HFFc6 (cell line): Measurements from ENCODE around the gene HTR1B. TPM values are rescaled to one million over a fixed set of nuclear protein-coding genes. Genes with fewer than 3 reads are reported as not detected.

Experiments used
- DNase-seq: peaks from one replicate; pipeline ENCODE4 v3.0.0-alpha.2; 2018
- H3K27ac Mint-ChIP-seq: 2 replicates; pipeline ENCODE4 v1.8.0; 2020; ENCODE audit warnings: mild to moderate bottlenecking, mixed read lengths
- H3K27me3 Mint-ChIP-seq: 2 replicates; pipeline ENCODE4 v1.8.0; 2021; ENCODE audit warnings: mild to moderate bottlenecking, moderate library complexity, mixed read lengths; ENCODE audit not compliant: insufficient read depth
- H3K36me3 Mint-ChIP-seq: 2 replicates; pipeline ENCODE4 v1.8.0; 2021; ENCODE audit warnings: low read depth, mixed read lengths
- H3K4me1 Mint-ChIP-seq: 2 replicates; pipeline ENCODE4 v1.8.0; 2020; ENCODE audit warnings: low read depth, mixed read lengths
- H3K4me3 Mint-ChIP-seq: 2 replicates; pipeline ENCODE4 v1.8.0; 2020; ENCODE audit warnings: mild to moderate bottlenecking, moderate library complexity, mixed read lengths
- H3K9me3 Mint-ChIP-seq: 2 replicates; pipeline ENCODE4 v1.8.0; 2020; ENCODE audit warnings: mild to moderate bottlenecking, mixed read lengths
- long read RNA-seq: library from polyadenylated mRNA; unstranded; transcript quantifications from one replicate; pipeline ENCODE4 v2.0.0, GENCODE V29; 2019
- total RNA-seq, 6 experiments: library from RNA; stranded (reverse); fragmentation: NEBNext Ultra II Directional; extraction: Animal tissue kit (Norgen Biotek cat#: 25700); gene quantifications; 2 replicates in 1 of 6; 3 replicates in 5 of 6; pipeline ENCODE4 v1.2.3, GENCODE V29; 2021
- TF ChIP-seq, protein P1 (sequence below): fragments of 200-600 bp; sonication (generic); IDR thresholded peaks from 2 replicates; pipeline ENCODE4 v1.5.0; 2021; ENCODE audit warnings: antibody characterized with exemption, mild to moderate bottlenecking

Gene HTR1B, protein sequence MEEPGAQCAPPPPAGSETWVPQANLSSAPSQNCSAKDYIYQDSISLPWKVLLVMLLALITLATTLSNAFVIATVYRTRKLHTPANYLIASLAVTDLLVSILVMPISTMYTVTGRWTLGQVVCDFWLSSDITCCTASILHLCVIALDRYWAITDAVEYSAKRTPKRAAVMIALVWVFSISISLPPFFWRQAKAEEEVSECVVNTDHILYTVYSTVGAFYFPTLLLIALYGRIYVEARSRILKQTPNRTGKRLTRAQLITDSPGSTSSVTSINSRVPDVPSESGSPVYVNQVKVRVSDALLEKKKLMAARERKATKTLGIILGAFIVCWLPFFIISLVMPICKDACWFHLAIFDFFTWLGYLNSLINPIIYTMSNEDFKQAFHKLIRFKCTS
- under 1 TPM; 0.14 to 0.87 (median 0.18) TPM for total RNA-seq
- long read RNA-seq: 0 reads

DNA sequence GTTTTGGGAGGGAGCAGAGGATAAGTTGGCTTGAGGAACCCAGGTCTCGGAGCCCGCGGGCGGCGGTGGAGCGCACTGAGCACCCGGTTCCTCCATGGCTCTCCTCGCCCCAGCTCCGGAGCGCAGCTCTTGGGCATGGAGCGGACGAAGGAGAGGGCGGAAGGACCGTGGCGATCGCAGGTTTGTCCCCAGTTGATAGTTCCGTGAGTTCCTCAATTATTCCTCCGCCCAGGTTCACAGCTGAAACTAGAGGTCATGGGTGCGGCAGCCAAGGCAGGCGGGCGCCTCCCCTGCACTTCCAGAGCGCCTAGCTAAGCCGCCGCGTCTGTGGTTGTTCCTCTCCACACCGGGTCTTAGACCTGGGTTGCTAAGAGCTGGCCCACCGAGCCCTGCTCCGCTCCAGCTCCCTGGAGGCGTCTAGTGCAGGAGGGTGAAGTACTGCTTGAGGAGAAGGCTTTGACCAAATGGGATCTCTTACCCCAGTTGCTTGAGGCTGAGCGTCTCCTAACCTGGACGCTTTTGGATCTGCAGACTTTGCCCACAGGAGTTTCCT is at the start of gene HTR1B:
TSS of gene HTR1B (minus strand) at position 184 of the 553 bp plus-strand sequence. CDS start at position 96, 88 bp downstream.
- no peak within 1 kb of the TSS for H3K27ac Mint-ChIP-seq
- TF ChIP-seq, protein P1, sequence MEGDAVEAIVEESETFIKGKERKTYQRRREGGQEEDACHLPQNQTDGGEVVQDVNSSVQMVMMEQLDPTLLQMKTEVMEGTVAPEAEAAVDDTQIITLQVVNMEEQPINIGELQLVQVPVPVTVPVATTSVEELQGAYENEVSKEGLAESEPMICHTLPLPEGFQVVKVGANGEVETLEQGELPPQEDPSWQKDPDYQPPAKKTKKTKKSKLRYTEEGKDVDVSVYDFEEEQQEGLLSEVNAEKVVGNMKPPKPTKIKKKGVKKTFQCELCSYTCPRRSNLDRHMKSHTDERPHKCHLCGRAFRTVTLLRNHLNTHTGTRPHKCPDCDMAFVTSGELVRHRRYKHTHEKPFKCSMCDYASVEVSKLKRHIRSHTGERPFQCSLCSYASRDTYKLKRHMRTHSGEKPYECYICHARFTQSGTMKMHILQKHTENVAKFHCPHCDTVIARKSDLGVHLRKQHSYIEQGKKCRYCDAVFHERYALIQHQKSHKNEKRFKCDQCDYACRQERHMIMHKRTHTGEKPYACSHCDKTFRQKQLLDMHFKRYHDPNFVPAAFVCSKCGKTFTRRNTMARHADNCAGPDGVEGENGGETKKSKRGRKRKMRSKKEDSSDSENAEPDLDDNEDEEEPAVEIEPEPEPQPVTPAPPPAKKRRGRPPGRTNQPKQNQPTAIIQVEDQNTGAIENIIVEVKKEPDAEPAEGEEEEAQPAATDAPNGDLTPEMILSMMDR: no peak
- H3K27me3 Mint-ChIP-seq: peaks cover 22% of the 10 kb centered on the region
- peaks cover 45% of the 10 kb centered on the region for H3K4me1 Mint-ChIP-seq
- no peaks in the 10 kb centered on the region for H3K9me3 Mint-ChIP-seq
- no peak for DNase-seq
- peak within 1 kb of the TSS; percentile 82 for H3K4me3 Mint-ChIP-seq
- peaks cover 5% of the 10 kb centered on the region; the same call in 1 of the 2 replicates for H3K36me3 Mint-ChIP-seq

DNA sequence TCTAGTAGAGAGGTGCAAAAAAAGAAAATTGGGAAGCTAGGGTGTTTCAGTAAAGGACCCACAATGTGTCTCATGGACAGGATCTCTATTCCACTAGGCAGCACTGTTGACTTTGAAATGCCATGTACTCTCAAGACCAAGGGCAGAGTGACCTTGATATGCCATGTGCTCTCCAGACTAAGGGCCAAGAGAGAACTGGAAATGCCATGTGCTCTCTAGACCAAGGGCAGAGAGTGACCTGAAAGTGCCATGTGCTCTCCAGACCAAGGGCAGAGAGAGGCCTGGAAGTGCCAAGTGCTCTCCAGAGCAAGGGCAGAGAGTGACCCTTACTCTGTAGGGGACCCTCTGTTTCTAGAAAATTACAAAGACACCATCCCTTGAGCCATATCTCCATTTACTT is 49.3 kb upstream of the HTR1B start:
- Mint-ChIP-seq H3K4me3 (no peak overlapping the region), H3K9me3 (peaks cover 24% of the 10 kb centered on the region; the same call in 1 of the 2 replicates), H3K27ac (no peak overlapping the region), H3K27me3 (no peaks in the 10 kb centered on the region), H3K36me3 (no peaks in the 10 kb centered on the region), H3K4me1 (no peaks in the 10 kb centered on the region)
- TF ChIP-seq, protein P1: no peak
- DNase-seq: no peak

DNA sequence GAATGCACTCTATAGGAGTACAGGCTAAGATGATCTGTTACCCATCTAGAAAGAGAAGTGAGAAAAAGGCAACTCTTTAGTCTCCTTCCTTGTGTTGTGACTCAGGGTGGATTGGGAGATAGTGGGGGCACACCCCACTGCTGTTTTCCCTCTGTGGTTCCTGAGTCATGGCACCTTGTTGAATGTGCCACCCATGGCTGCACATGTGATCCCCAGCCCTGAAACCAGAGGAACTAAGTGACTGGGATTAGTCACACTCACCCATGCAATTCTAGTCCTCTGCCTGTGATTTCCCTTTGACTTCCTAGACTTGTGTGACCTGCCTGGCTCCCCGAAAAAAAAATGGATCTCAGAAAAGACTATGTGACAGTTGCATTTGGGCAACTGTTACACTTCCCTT is 48.6 kb upstream of the HTR1B start:
- Mint-ChIP-seq H3K9me3 (peaks cover 24% of the 10 kb centered on the region; the same call in 1 of the 2 replicates), H3K36me3 (no peaks in the 10 kb centered on the region), H3K4me1 (no peaks in the 10 kb centered on the region), H3K27me3 (no peaks in the 10 kb centered on the region), H3K27ac (no peak overlapping the region), H3K4me3 (no peak overlapping the region)
- TF ChIP-seq, protein P1: no peak
- DNase-seq: no peak

DNA sequence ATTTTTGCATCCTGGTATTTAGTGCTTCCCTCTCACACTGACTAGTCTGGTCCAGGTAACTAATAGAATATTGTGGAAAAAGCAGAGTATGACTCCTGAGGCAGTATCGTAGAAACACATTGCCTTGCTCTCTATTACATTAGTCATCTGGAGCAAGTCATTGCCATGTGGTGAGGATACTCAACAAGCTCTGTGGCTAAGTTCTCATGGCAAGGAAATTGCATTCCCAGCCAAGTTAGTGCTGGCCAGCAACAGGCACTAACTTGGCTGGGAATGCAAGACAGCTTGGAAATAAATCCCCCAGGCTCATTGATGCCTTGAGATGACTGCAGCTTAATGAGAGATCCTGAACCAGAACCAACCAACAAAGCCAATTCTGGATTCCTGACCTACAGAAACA is 39.7 kb upstream of the HTR1B start:
- no peaks in the 10 kb centered on the region for H3K36me3 Mint-ChIP-seq
- no peaks in the 10 kb centered on the region for H3K4me1 Mint-ChIP-seq
- no peak for DNase-seq
- TF ChIP-seq, protein P1: no peak
- H3K9me3 Mint-ChIP-seq: peaks cover 3% of the 10 kb centered on the region; the same call in 1 of the 2 replicates
- no peak overlapping the region for H3K27ac Mint-ChIP-seq
- H3K27me3 Mint-ChIP-seq: peaks cover 2% of the 10 kb centered on the region; the same call in 1 of the 2 replicates
- H3K4me3 Mint-ChIP-seq: no peak overlapping the region

DNA sequence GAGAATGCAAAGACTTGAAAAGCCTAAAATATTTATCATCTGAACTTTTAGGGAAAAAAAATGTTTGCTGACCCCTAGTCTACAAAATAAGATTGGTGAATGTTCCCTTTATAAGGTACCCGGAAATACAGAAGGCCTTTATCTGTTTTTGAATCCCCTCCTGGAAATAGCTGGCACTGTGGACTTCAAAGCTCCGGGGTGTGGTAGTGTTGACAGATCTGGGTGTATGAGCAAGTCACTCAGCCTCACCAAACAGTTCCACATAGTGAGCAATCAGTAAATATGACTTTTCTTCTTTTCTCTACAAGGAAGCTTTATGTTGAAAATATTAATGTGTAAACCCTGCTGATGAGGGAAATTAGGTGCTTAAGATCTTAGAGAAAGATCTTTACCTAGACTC is 29.2 kb upstream of the HTR1B start:
- Mint-ChIP-seq H3K36me3 (no peaks in the 10 kb centered on the region), H3K9me3 (no peaks in the 10 kb centered on the region), H3K27me3 (no peaks in the 10 kb centered on the region; the same call in 1 of the 2 replicates), H3K4me3 (no peak overlapping the region), H3K27ac (no peak overlapping the region), H3K4me1 (no peaks in the 10 kb centered on the region)
- DNase-seq: no peak
- TF ChIP-seq, protein P1: no peak
